ENCODE measurements around the gene SLC26A3.
"Not testable (repeated sequence)": the region's sequence is repeated elsewhere in the genome, so short reads cannot be mapped to it uniquely, and the experiment has no call there.

The SLC26A3 gene

DNA sequence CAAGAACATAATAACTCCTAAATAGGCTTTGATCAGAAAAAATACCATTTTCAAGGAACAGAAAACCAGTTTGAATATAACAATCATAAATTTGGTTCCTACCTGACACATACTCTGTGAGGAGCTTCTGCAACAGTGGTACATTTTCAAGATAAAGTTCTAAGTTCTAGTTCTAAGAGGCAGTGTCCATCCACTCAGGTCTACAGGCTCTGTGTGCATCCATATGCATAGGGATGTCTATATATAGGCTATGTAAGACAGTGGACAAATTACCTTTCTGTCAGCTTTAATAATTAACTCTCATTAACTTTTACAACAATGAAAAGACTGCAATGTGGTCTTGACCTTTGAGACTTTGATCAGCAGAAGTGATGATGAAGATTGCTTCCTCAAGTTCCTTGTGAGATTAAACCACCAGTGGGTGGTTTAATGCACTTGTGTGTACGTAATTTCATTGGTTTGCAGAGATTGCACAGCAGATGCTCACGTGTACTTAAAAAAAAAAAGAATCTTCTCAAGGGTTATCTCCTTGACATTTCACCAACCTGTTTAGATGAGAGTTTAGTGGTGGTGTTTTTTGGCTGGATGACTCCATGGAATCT, at the start of gene SLC26A3:
SLC26A3 (minus strand) TSS at position 215 of the 602 bp plus-strand sequence. CDS start 8,714 bp downstream, outside the sequence.
- H3K4me3 ChIP-seq (replicated peaks; ENCODE audit: low read depth, low read length) = no peak within 1 kb of the TSS
- no peak for DNase-seq (ENCODE audit: low read depth)
- TF ChIP-seq, protein P1, sequence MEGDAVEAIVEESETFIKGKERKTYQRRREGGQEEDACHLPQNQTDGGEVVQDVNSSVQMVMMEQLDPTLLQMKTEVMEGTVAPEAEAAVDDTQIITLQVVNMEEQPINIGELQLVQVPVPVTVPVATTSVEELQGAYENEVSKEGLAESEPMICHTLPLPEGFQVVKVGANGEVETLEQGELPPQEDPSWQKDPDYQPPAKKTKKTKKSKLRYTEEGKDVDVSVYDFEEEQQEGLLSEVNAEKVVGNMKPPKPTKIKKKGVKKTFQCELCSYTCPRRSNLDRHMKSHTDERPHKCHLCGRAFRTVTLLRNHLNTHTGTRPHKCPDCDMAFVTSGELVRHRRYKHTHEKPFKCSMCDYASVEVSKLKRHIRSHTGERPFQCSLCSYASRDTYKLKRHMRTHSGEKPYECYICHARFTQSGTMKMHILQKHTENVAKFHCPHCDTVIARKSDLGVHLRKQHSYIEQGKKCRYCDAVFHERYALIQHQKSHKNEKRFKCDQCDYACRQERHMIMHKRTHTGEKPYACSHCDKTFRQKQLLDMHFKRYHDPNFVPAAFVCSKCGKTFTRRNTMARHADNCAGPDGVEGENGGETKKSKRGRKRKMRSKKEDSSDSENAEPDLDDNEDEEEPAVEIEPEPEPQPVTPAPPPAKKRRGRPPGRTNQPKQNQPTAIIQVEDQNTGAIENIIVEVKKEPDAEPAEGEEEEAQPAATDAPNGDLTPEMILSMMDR (IDR thresholded peaks at IDR 0.05; ENCODE audit: low read length, missing control alignments) = no peak

DNA sequence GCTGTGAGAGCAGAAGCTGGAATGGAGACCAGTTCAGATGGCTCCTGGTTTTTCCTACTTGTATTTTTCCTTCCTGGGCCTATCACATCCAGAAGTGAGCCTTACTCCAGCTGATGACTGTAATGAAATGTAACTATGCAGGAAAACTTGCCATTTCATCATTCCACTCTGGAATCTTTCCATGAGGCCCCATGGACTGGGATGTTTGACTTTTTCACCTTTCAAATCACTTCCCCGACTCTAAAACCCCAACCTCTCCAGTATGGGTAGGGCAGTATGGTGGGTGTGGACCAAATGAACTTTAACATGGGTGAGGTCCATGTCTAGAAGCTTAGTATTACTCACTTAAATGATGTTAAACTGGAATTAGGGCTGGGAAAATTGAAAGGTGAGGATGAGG, 47.6 kb upstream of the SLC26A3 start:
- TF ChIP-seq, protein P1 (IDR thresholded peaks at IDR 0.05; ENCODE audit: low read length, missing control alignments) = no peak
- no peak overlapping the region for H3K4me3 ChIP-seq (replicated peaks; ENCODE audit: low read depth, low read length)
- DNase-seq (ENCODE audit: low read depth) = no peak

DNA sequence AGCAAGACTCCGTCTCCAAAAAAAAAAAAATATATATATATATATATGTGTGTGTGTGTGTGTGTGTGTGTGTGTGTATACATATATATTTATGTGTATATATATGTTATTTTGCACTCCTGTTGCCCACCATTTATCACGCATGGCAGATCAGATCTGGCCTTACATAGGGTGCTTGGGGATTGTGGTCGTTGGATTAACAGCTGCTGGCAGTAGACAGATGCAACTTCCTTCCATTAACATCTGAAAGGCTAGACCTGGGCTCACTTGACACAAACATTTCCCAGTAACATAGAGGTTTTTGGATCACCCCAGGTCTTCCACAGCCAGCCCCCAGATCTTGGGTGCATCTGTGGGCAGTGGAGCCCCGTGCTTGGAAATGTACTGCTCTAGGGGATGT, 47.2 kb upstream of the SLC26A3 start:
- no peak for DNase-seq (ENCODE audit: low read depth)
- TF ChIP-seq, protein P1 (IDR thresholded peaks at IDR 0.05; ENCODE audit: low read length, missing control alignments) = no peak

DNA sequence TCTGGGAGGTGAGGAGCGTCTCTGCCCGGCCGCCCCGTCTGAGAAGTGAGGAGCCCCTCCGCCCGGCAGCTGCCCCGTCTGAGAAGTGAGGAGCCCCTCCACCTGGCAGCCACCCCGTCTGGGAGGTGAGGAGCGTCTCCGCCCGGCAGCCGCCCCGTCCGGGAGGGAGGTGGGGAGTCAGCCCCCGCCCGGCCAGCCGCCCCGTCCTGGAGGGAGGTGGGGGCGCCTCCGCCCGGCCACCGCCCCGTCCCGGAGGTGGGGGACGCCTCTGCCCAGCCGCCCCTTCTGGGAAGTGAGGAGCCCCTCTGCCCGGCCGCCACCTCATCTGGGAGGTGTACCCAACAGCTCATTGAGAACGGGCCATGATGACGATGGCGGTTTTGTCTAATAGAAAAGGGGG, 45.2 kb upstream of the SLC26A3 start:
- DNase-seq (ENCODE audit: low read depth); H3K4me3 ChIP-seq (replicated peaks; ENCODE audit: low read depth, low read length): not testable (repeated sequence)

More for the DNA sequence above, 47.2 kb upstream of the SLC26A3 start:
- no peak overlapping the region for H3K4me3 ChIP-seq (replicated peaks; ENCODE audit: low read depth, low read length)

DNA sequence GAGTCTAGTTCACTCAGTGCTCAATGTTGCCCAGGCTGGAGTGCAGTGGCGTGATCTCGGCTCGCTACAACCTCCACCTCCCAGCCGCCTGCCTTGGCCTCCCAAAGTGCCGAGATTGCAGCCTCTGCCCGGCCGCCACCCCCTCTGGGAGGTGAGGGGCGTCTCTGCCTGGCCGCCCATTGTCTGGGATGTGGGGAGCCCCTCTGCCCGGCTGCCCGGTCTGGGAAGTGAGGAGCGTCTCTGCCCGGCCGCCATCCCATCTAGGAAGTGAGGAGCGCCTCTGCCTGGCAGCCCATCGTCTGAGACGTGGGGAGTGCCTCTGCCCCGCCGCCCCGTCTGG, 44.8 kb upstream of the SLC26A3 start:
- not testable (repeated sequence) for DNase-seq (ENCODE audit: low read depth); H3K4me3 ChIP-seq (replicated peaks; ENCODE audit: low read depth, low read length)

DNA sequence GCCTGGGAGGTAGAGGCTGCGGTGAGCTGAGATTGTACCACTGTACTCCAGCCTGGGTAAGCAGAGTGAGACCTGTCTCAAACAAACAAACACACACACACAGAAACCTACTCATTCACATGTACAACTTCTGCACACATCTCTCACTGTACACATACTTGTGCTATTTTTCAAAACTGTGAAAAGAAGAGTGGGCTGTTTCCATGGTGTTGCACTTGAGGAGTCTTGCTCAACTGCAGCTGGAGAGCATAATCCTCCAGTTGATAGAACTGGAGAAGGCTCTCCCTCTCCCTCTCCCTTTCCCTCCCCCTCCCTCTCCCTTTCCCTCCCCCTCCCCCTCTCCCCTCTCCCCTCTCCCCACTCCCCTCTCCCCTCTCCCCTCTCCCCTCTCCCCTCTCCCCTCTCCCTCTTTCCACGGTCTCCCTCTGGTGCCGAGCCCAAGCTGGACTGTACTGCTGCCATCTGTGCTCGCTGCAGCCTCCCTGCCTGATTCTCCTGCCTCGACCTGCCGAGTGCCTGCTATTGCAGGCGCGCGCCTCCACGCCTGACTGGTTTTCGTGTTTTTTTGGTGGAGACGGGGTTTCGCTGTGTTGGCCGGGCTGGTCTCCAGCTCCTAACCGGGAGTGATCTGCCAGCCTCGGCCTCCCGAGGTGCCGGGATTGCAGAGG, 44.3 kb upstream of the SLC26A3 start:
- no peak for DNase-seq (ENCODE audit: low read depth)
- H3K4me3 ChIP-seq (replicated peaks; ENCODE audit: low read depth, low read length) = no peak overlapping the region
- TF ChIP-seq, protein P1 (IDR thresholded peaks at IDR 0.05; ENCODE audit: low read length, missing control alignments) = no peak

DNA sequence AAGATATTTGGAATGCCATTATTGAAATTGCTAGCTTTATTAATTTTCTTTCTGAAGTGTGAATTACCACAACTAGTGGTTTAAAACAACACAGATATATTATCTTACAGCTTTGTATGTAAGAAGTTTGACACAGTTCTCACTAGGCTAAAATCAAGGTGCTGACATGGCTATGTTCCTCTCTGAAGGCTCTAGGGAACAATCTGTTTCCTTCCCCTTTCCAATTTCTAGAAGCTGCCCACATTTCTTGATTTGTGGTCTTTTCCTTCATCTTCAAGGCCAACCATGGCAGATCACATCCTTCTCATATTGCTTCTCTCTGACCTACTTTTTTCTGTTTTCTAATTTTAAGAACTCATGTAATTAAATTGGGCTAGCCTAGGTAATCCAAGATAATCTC, 43.3 kb upstream of the SLC26A3 start:
- no peak overlapping the region for H3K4me3 ChIP-seq (replicated peaks; ENCODE audit: low read depth, low read length)
- no peak for DNase-seq (ENCODE audit: low read depth)
- TF ChIP-seq, protein P1 (IDR thresholded peaks at IDR 0.05; ENCODE audit: low read length, missing control alignments) = no peak

DNA sequence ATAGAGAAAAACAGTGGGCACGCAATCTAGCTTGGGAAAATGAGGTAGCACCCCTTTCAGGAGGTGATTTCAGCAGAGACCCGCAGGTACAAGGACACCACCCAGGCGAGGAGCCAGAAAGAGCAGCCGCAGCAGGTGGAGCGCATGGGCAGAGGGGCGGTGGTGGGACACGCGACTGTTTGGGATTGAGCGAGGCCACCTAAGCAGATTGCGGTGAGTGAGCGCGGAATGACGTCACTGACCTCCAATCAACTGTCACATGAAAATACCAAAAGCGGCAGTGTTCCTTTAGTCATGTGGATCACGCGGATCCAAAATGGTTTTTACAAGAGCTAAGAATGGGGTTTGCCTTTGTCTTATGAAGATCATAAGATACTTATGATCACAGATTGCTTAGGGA, 40.2 kb upstream of the SLC26A3 start:
- H3K4me3 ChIP-seq (replicated peaks; ENCODE audit: low read depth, low read length) = no peak overlapping the region
- TF ChIP-seq, protein P1 (IDR thresholded peaks at IDR 0.05; ENCODE audit: low read length, missing control alignments) = no peak

More for the DNA sequence above, 40.2 kb upstream of the SLC26A3 start:
- no peak for DNase-seq (ENCODE audit: low read depth)

Measured in fibroblast of pulmonary artery (primary cell).